GM18520 (cell line): ENCODE data around the gene DEXI.
"Not testable (repeated sequence)": the region's sequence is repeated elsewhere in the genome, so short reads cannot be mapped to it uniquely, and the experiment has no call there.

ENCODE experiments used
- ATAC-seq: cut with Tn5 transposase; IDR thresholded peaks from one replicate; pipeline ENCODE4 v1.9.1; 2021; ENCODE audit not compliant: unreplicated experiment

DEXI gene

DNA sequence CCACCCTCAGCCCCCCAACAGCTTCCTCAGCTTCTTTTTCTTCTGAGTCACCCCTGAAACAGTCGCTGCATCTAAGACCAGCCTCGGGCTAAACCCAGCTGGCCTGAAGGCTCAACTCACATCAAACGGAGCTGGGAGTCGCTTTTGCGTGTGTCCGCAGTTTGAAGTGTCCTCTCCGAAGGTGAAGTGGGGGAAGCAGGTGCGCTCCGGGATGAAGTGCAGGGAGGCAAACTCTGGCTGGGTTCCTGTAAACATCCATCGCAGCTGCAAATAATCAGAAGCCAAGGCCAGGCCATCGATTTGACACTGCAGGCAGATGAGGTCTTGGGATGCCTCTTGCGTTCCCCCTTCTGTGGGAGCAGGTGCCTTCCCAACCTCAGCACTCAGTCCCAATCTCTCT is 13.2 kb downstream of the DEXI start:
- not testable (repeated sequence) for ATAC-seq

GRCh38 chr16:10927497-10928112 is 14.7 kb downstream of the DEXI start:
- no peak for ATAC-seq

GRCh38 chr16:10926867-10927266 is 15.4 kb downstream of the DEXI start:
- ATAC-seq = no peak

- no peak for ATAC-seq
Measured at GRCh38 chr16:10926094-10926493, 16.2 kb downstream of the DEXI start.

- ATAC-seq = not testable (repeated sequence)
Measured at GRCh38 chr16:10925285-10925684, 17.0 kb downstream of the DEXI start.

GRCh38 chr16:10923650-10924214 is 18.5 kb downstream of the DEXI start:
- ATAC-seq = no peak

DNA sequence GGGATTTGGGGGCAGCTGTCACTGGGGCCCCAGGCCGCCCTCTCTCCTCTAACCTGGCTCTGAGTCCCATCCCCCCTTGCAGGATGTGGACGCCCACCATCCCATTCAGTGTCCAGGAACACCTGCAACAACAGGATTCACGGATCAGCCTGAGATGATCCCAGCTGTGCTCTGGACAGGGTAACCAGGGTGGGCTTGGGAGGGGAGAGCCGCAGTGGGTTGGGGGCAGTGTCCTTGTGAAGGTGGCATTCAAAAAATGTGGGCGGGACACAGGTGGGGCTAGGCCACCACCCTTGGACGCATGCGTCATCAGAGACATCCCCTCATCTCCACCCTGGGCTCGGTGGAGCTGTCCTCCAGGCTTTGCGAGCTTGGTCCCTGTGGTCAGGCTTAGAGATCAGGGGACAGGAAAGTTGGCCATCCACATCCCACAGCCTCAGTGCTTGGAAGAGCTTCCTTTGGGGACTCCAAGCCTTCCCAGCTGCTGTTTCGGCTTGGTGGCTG is 19.1 kb downstream of the DEXI start:
- ATAC-seq = no peak

DNA sequence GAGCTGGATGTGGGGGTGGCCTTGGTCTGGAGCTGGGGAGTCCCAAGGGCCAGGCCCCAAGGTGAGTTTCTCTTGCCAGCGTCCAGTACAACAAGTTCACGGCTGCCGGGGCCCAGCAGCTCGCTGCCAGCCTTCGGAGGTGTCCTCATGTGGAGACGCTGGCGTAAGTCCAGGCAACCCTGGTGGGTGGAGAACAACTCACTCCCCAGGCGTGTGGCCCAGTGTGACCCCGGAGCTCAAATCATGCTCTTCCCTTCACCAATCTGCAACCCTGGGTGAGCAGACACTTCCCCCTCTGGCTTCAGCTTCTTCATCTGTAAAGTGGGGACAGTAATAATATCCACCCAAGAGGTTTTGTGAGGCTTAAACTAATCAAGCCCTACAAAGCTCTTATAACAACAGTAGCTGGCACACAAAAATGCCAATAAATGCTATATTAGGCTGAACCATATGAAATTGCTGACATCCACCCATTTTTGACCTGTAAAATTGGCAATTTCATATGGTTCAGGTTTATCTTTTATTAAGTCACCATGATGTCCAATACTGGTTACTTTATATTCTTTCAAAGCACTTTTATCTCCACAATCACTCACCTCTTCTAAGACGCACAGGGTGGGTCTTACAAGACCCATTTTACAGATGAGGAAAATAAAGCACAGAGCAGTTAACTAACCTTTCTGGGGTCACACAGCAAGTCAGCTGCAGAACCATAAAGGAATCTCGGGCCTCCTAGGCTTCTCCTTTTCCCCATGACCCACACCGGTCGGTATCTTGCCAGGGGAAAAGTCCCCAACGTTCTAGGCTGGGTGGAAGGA is 19.7 kb downstream of the DEXI start:
- ATAC-seq = no peak

DNA sequence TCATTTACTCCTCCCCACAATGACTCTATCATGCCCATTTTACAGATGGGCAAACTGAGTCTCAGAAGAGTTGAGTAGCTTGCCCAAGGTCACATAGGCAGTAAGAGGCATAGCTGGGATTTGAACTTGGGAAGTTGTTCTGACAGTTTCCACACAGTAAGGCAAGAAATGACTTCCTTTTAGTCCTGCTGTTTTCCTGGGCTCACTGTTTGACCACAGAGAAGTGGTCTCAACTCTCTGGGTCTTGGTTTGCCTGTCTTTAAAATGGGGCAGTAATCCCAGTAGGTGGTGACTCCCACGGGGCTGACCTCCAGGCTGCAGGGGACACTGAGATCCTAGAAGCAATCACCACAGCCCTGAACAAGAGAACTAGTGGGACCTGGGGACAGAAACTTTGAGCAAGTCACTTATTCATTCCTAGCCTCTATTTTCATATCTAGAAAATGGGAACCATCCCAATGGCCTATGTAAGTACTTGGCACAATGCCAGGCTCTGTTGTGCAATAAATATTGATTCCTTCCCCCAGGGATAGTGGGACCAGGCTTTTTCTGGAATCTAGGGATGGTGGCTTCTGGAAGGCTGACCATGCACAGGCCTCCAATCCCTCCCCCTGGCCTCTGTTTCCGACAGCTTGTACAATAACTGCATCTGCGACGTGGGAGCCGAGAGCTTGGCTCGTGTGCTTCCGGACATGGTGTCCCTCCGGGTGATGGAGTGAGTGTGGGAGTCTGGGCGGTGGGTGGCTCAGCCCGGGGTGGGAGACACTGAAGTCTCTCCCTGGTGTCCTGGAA is 20.5 kb downstream of the DEXI start:
- ATAC-seq = no peak

GRCh38 chr16:10920726-10921427 is 21.4 kb downstream of the DEXI start:
- ATAC-seq = no peak

DNA sequence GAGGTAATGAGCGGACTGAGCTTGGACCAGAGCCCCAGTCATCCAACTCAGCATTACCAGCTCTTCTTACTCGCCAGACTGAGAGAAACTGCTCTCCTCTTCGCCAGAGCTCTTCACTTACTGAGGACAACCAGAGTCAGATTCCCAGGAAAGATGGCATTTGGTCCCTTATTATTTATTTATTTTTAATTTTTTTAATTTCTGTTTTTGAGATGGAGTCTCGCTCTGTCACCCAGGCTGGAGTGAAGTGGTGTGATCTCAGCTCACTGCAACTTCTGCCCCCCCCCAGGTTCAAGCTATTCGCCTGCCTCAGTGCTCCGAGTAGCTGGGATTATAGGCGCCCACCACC is 23.3 kb downstream of the DEXI start:
- no peak for ATAC-seq

DNA sequence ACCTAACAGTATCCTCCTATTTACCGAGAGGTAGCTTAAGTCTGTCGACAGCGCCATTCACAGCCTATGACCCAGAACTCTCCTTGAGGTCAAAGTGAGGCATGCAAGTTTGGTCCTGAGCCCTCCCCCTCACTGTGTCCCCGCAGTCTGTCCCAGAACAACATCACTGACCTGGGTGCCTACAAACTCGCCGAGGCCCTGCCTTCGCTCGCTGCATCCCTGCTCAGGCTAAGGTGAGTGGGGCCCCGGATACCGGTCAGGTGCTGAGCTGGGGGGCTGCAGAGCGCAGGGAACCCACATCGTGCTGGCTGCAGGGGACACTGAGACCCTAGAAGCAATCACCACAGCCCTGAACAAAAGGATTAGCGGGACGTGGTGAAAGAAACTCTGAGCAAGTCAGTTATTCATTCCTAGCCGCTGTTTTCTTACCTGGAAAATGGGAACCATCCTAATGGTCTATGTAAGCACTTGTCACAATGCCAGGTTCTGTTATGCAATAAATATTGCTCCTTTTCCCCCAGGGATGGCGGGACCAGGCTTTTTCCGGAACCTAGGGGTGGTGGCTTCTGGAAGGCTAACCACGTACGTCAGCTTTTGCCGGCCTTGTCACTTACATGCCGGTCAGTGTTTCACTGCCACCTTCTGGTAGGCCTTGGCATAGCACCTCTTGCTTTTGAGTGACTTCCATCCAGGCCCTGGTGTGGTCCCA is 23.8 kb downstream of the DEXI start:
- peak; percentile 50 for ATAC-seq

DNA sequence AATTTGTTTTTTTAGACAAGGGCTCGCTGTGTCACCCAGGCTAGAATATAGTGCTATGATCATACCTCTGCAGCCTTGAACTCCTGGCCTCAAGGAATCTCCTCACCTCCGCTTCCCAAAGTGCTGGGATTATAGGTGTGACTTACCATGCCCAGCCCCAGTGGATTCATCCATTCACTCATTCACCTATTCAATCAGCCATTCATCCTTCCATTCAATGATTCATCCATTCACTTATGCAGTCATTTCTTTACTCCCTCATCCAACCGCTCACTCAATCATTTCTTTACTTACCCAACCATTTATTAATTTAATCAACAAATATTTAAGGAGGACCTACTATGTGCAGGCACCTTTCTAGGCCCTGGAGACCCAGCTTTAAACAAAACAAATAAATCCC is 25.7 kb downstream of the DEXI start:
- no peak for ATAC-seq

GRCh38 chr16:10911267-10911666 is 31.0 kb downstream of the DEXI start:
- no peak for ATAC-seq

DNA sequence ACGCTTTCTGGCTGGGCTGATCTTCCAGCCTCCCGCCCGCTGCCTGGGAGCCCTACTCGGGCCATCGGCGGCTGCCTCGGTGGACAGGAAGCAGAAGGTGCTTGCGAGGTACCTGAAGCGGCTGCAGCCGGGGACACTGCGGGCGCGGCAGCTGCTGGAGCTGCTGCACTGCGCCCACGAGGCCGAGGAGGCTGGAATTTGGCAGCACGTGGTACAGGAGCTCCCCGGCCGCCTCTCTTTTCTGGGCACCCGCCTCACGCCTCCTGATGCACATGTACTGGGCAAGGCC is 34.6 kb downstream of the DEXI start:
- no peak for ATAC-seq

- ATAC-seq = no peak
Measured at GRCh38 chr16:10906914-10907756, 35.1 kb downstream of the DEXI start.

GRCh38 chr16:10906482-10906881 is 35.8 kb downstream of the DEXI start:
- ATAC-seq = no peak

- no peak for ATAC-seq
Measured at GRCh38 chr16:10902999-10903398, 39.3 kb downstream of the DEXI start.

- no peak for ATAC-seq
Measured at GRCh38 chr16:10897134-10897533, 45.1 kb downstream of the DEXI start.

DNA sequence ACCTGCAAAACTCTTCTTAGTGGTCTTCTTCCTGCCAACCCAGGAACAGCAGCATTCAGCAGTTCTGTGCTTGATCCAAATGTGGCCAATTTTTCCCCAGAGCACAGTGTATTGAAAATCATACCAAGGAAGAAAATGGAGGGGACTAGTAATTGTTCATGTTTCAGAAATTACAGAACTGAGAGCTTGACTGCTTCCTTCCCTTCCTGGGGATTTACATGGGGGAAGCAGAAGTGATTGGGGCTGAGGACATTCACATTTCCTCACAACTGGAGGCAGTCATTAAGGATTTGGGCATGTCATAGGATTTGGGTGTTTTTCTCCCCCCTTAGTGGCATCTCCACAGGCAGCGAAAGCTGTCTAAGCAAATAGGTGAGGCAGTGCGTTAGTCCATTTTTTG is 45.5 kb downstream of the DEXI start:
- no peak for ATAC-seq
